IMR-90 (cell line): ENCODE measurements around the gene ADAMTSL1. TPM values are rescaled to one million over a fixed set of nuclear protein-coding genes. Genes with fewer than 3 reads are reported as not detected.

Experiments
- ATAC-seq: fragments of 200-7000 bp; cut with Tn5 transposase; 2 replicates; pipeline ENCODE4 v1.9.1; 2020; ENCODE audit warnings: low read depth, mild to moderate bottlenecking, moderate library complexity
- BruUV-seq: library from RNA; stranded (reverse); fragments of 400-500 nt; replicated peaks from 2 replicates; lab custom pipeline; 2021; lab: Mats Ljungman, UMichigan
- CTCF ChIA-PET: fragments of 300-600 bp; formaldehyde crosslinking; extraction: SDS; loops from one replicate; lab custom pipeline; 2021; ENCODE audit warnings: antibody characterized with exemption; lab: Yijun Ruan, JAX
- POLR2A ChIA-PET: fragments of 300-600 bp; sonication (Branson Sonifier 250); formaldehyde crosslinking; loops from one replicate; lab custom pipeline; 2022; ENCODE audit warnings: antibody characterized with exemption; ENCODE audit not compliant: unreplicated experiment; lab: Charles Lee
- DNase-seq: peaks from one replicate; pipeline ENCODE4 v3.0.0; 2013
- H2AFZ ChIP-seq: replicated peaks from 2 replicates; pipeline ENCODE3; 2013; ENCODE audit warnings: low read length, mild to moderate bottlenecking; ENCODE audit not compliant: poor library complexity
- H2AK5ac ChIP-seq: 2 replicates; pipeline ENCODE4 v1.6.1; 2013; ENCODE audit warnings: low read depth, low read length, inconsistent platforms
- H2AK9ac ChIP-seq: replicated peaks from 2 replicates; pipeline ENCODE3; 2013; ENCODE audit warnings: mild to moderate bottlenecking, low read depth, low read length, moderate library complexity; ENCODE audit not compliant: poor library complexity
- H2BK120ac ChIP-seq: 2 replicates; pipeline ENCODE4 v1.6.1; 2013; ENCODE audit warnings: low read depth, low read length, inconsistent platforms
- H2BK15ac ChIP-seq: 3 replicates; pipeline ENCODE4 v1.6.1; 2013; ENCODE audit warnings: low read depth, low read length, inconsistent platforms
- H2BK20ac ChIP-seq: 2 replicates; pipeline ENCODE4 v1.6.1; 2013; ENCODE audit warnings: low read depth, mild to moderate bottlenecking, inconsistent platforms, low read length, moderate library complexity
- H2BK5ac ChIP-seq: 2 replicates; pipeline ENCODE4 v1.6.1; 2013; ENCODE audit warnings: mild to moderate bottlenecking, low read depth, low read length, inconsistent platforms; ENCODE audit not compliant: poor library complexity, severe bottlenecking
- H3K14ac ChIP-seq: replicated peaks from 2 replicates; pipeline ENCODE4 v1.6.1; 2013; ENCODE audit warnings: low read depth, low read length, inconsistent platforms
- H3K18ac ChIP-seq: 2 replicates; pipeline ENCODE4 v1.6.1; 2013; ENCODE audit warnings: low read depth, low read length, control low read depth
- H3K23ac ChIP-seq: 2 replicates; pipeline ENCODE4 v1.6.1; 2013; ENCODE audit warnings: low read depth, low read length, inconsistent platforms
- H3K27ac ChIP-seq: 2 replicates; pipeline ENCODE4 v1.5.1; 2013; ENCODE audit warnings: mild to moderate bottlenecking, control low read depth, low read length; ENCODE audit not compliant: insufficient read depth
- H3K27me3 ChIP-seq: 2 replicates; pipeline ENCODE4 v1.6.1; 2013; ENCODE audit warnings: low read length; ENCODE audit not compliant: control insufficient read depth, insufficient read depth
- H3K36me3 ChIP-seq: 2 replicates; pipeline ENCODE4 v1.6.1; 2013; ENCODE audit warnings: low read length, mixed read lengths; ENCODE audit not compliant: control insufficient read depth, insufficient read depth
- H3K4ac ChIP-seq: 2 replicates; pipeline ENCODE4 v1.6.1; 2013; ENCODE audit warnings: low read depth, low read length, inconsistent platforms
- H3K4me1 ChIP-seq: 2 replicates; pipeline ENCODE4 v1.6.1; 2013; ENCODE audit warnings: low read length, mixed read lengths; ENCODE audit not compliant: control insufficient read depth, insufficient read depth
- H3K4me2 ChIP-seq: 2 replicates; pipeline ENCODE4 v1.6.1; 2013; ENCODE audit warnings: low read depth, mild to moderate bottlenecking, control low read depth, low read length, moderate library complexity
- H3K4me3 ChIP-seq: 2 replicates; pipeline ENCODE4 v1.5.1; 2013; ENCODE audit warnings: low read depth, mild to moderate bottlenecking, control low read depth, low read length, moderate library complexity; ENCODE audit not compliant: insufficient read depth
- H3K56ac ChIP-seq: 2 replicates; pipeline ENCODE4 v1.6.1; 2013; ENCODE audit warnings: low read length, inconsistent platforms; ENCODE audit not compliant: insufficient read depth; ENCODE audit errors: extremely low read depth
- H3K79me1 ChIP-seq, 2 experiments: 2 replicates each; pipeline ENCODE4 v1.6.1; 2013; ENCODE audit warnings: low read length in 2 of 2, inconsistent platforms in 1 of 2, low read depth in 1 of 2
- H3K9ac ChIP-seq: 2 replicates; pipeline ENCODE4 v1.6.1; 2013; ENCODE audit warnings: low read depth, low read length, control low read depth
- H3K9me1 ChIP-seq: 2 replicates; pipeline ENCODE4 v1.6.1; 2013; ENCODE audit warnings: low read length, inconsistent platforms; ENCODE audit not compliant: insufficient read depth
- H3K9me3 ChIP-seq: 2 replicates; pipeline ENCODE4 v1.6.1; 2013; ENCODE audit warnings: low read length; ENCODE audit not compliant: control insufficient read depth, insufficient read depth
- H4K20me1 ChIP-seq: 2 replicates; pipeline ENCODE4 v1.6.1; 2013; ENCODE audit warnings: low read length, inconsistent platforms; ENCODE audit not compliant: insufficient read depth
- H4K5ac ChIP-seq: 2 replicates; pipeline ENCODE4 v1.6.1; 2013; ENCODE audit warnings: mild to moderate bottlenecking, low read depth, low read length, control low read depth
- H4K8ac ChIP-seq, 2 experiments: 2 replicates each; pipeline ENCODE4 v1.6.1; 2013; ENCODE audit warnings: low read depth in 2 of 2, low read length in 2 of 2, control low read depth in 1 of 2, inconsistent platforms in 1 of 2
- H4K91ac ChIP-seq: 2 replicates; pipeline ENCODE4 v1.6.1; 2013; ENCODE audit warnings: low read depth, low read length, inconsistent platforms; ENCODE audit not compliant: insufficient read depth
- CEBPB ChIP-seq: IDR thresholded peaks from 2 replicates; pipeline ENCODE4 v1.6.1; 2012; ENCODE audit warnings: low read depth, low read length, improper control_type of control experiment
- NFE2L2 ChIP-seq: fragments of 150-350 bp; IDR thresholded peaks from 2 replicates; pipeline ENCODE4 v1.6.1; 2016; ENCODE audit warnings: low read depth, mild to moderate bottlenecking, low read length
- WGBS, 2 experiments: methylation state at CpG; one replicate each; pipeline versions ENCODE4 v1.1.5 to v1.1.7; 2013; ENCODE audit warnings: missing lambda C conversion rate in 2 of 2; ENCODE audit not compliant: insufficient read length in 1 of 2; ENCODE audit errors: extremely low coverage in 2 of 2; 5-methylcytosine and 5-hydroxymethylcytosine counted together
- dilution Hi-C: fragments of 300-500 bp; cut with HindIII; formaldehyde crosslinking; loops from one replicate; pipeline ENCODE4 v1.14.3; 2018; ENCODE audit warnings: low sequenced_read_pairs; ENCODE audit not compliant: unreplicated experiment
- in situ Hi-C: fragments of 300-500 bp; cut with MboI; formaldehyde crosslinking; loops from 3 replicates; pipeline ENCODE4 v1.14.3; 2019; ENCODE audit warnings: low sequenced_read_pairs, inconsistent platforms, mixed read lengths
- intact Hi-C: fragments of 100-400 bp; cut with micrococcal nuclease; formaldehyde crosslinking; loops from 2 replicates; pipeline ENCODE4 v1.10.0; 2022
- polyA plus RNA-seq, 3 experiments: library from polyadenylated mRNA; depleted of rRNA; stranded (reverse); fragments of >200 nt; gene quantifications; 2 replicates each; pipeline ENCODE4 v1.2.3, GENCODE V29; 2012; ENCODE audit warnings: low replicate concordance in 1 of 3
- total RNA-seq: library from RNA; depleted of rRNA; stranded (reverse); fragments of >200 nt; gene quantifications from 2 replicates; pipeline ENCODE4 v1.2.3, GENCODE V29; 2012

The ADAMTSL1 gene
- total and polyA plus RNA-seq, 2 of the 4 experiments (the other 2 are of a cell fraction), result 38.2 to 62.2 TPM

GRCh38 chr9:18785604-18786003 is 311.7 kb downstream of the ADAMTSL1 start:
- no peak overlapping the region for H3K23ac ChIP-seq

More at GRCh38 chr9:18785604-18786003, 311.7 kb downstream of the ADAMTSL1 start:
- Histone ChIP-seq H3K18ac (no peak overlapping the region), H2BK5ac (no peak overlapping the region), H3K27me3 (no peaks in the 10 kb centered on the region), H2AK5ac (no peak overlapping the region), H3K4me3 (no peak overlapping the region), H3K9ac (no peak overlapping the region), H3K36me3 (no peaks in the 10 kb centered on the region), H2BK20ac (no peak overlapping the region), H4K5ac (no peak overlapping the region), H4K20me1 (no peaks in the 10 kb centered on the region), H3K4ac (no peak overlapping the region), H3K4me2 (no peak overlapping the region), H2BK120ac (no peak overlapping the region), H3K14ac (no peak overlapping the region), H3K9me1 (no peaks in the 10 kb centered on the region), H2BK15ac (no peak overlapping the region), H3K9me3 (no peaks in the 10 kb centered on the region), H2AFZ (no peak overlapping the region), H4K91ac (no peak overlapping the region), H2AK9ac (no peak overlapping the region), H4K8ac (no peak overlapping the region), H3K56ac (no peak overlapping the region), H3K4me1 (peaks cover 3% of the 10 kb centered on the region), H3K79me1 (no peaks in the 10 kb centered on the region), H3K27ac (no peak overlapping the region)
- in situ Hi-C loops (no loop called here), dilution Hi-C loops (no loop called here), intact Hi-C loops (no loop called here)
- ATAC-seq (no peak), DNase-seq (no peak)
- BruUV-seq, result no TSS peak
- WGBS, 2 experiments, result no CpG with 5 or more reads among the region's 2 CpGs
- ChIA-PET CTCF (no interaction called here), POLR2A (no interaction called here)
- TF ChIP-seq NFE2L2 (no peak), CEBPB (no peak)
